AG04449 (cell line): ENCODE data around the gene AFG3L2.
A peak's percentile ranks its signal among the peaks of the same experiment; 100 is the strongest.

ENCODE experiments used
- CTCF ChIA-PET: fragments of 350-600 bp; formaldehyde crosslinking; extraction: SDS; loops from one replicate; lab custom pipeline; 2021; ENCODE audit warnings: antibody characterized with exemption; lab: Yijun Ruan, JAX
- POLR2A ChIA-PET: fragments of 400-600, 350-600 bp; formaldehyde crosslinking; extraction: SDS; loops from one replicate; lab custom pipeline; 2020; ENCODE audit warnings: antibody characterized with exemption, inconsistent platforms; lab: Yijun Ruan, JAX
- DNase-seq: peaks from one replicate; pipeline ENCODE4 v3.0.0-alpha.2; 2010; ENCODE audit warnings: low read depth, low spot score
- H3K4me3 ChIP-seq: 2 replicates; pipeline ENCODE4 v1.5.1; 2011; ENCODE audit warnings: low read depth, mild to moderate bottlenecking, control low read depth, low read length
- CTCF ChIP-seq: IDR thresholded peaks from one replicate; pipeline ENCODE4 v1.5.1; 2011; ENCODE audit warnings: mild to moderate bottlenecking, moderate library complexity, low read length, control low read depth, inconsistent platforms; ENCODE audit not compliant: insufficient read depth; ENCODE audit errors: missing control alignments

Gene AFG3L2

DNA sequence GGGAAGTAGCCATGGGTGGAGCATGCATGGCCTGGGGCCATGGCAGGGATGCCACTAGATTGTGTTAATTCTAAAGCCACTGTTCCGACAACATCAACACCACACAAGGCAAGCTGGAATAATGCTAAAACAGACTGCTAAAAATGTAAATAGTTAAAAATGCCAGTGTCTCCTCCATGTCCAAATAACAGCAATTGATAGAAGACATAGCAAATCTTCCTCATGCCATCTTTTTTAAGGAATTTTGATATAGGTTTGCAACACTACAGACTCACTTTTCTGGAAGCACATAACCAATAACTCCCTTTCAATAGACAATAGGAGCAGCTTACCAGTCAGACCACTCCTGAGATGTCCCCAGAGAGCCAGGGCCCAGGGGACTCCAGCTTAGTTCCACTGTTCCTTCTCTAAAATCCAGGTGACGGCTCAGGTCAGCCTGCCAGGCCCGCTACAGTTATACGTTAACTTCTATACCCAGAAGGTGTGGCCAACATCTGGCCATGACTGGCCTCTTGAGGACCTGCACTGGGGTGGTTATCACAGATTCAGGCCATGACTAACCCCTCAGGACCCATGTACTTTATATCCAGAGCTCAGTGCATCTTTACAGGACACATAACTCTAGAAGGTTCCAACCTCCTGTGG, 48.7 kb downstream of the AFG3L2 start:
- no peak for DNase-seq
- CTCF ChIA-PET = interaction anchor here (0.7 to 4.8 kb wide), 22 partner anchors 8 to 337 kb away, joined by 3 to 79 read pairs (median 6); partner anchors contain the start of gene AFG3L2
- H3K4me3 ChIP-seq = no peak overlapping the region

DNA sequence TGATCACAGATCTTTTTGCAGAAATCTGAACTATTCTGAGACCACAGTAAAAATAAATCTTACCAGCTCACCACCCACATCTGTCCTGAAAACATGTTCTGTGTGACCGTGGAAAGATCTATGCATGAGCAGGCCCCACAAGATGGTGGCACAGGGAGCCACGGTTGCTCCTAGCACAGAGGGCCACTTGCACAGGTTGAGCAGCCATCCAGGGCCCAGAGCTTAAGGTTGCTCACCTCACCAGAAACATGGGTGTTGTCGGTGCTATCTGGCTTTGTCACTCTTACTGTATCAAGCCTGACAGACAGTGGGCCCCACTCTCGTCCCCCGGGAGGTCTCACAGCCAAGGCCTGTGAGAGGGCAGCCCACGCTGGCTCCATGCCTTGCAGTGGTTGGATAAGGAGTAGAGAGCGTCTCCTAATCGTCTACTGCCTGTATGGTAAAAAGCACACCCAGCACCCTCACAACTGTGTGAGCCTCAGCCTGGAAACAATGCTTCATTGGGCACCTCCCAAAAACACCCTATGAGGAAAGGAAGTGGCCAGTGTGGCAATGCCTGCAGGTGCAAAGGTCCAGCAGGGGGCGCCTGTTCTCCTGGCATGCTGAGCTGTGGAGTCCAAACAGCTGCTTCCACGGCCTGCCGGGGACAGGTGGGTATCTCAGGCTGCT, 49.4 kb downstream of the AFG3L2 start:
- no peak overlapping the region for H3K4me3 ChIP-seq
- DNase-seq = peak; percentile 7
- CTCF ChIA-PET = interaction anchor here (0.6 to 4.8 kb wide), 24 partner anchors 8 to 659 kb away, joined by 3 to 79 read pairs (median 4); partner anchors contain the start of gene AFG3L2
- peak; percentile 89 for TF ChIP-seq CTCF
- POLR2A ChIA-PET = interaction anchor here (0.6 to 1.4 kb wide), 6 partner anchors 10 to 60 kb away, joined by 3 to 5 read pairs (median 4); no protein-coding TSS in a partner anchor

More for the DNA sequence above, 48.7 kb downstream of the AFG3L2 start:
- no peak for TF ChIP-seq CTCF
- POLR2A ChIA-PET = interaction anchor here (0.6 to 1.4 kb wide), 7 partner anchors 9 to 663 kb away, joined by 3 to 5 read pairs (median 4); partner anchors contain the start of genes CEP192 and TUBB6

DNA sequence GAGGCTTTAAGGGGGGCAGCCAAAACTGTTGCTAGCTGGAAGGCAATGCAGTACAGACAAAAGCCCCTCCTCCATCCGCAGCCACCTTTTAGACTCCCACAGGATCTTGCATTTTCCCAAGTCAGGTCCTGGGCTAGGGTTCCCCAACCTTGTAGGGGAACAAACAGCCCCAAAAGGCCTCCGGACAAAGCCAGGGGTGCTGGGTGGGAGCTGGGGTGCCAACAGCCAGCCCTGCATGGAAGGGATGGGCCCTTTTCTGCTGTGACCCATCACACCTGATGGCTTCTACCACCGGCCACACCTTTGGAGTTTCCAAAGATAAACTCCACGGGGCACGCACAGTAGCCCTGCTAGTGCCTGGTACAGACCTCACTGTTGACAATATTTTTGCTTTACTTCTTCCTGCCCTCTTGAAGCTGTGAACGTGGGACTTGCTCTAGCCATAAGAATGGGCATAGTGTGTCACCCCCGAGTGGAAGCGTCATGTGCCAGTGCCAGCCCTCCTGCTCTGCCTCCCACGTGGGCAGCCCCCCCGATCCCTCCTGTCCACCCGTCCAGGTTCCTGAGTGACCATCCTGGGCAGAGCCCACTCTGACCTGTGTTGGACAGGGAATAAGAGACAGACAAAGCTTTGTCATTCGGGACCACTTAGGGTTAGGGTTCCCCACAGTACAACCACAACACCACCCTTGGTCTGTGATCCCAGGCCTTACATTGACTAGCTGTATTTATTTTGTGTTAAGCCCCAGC, 50.1 kb downstream of the AFG3L2 start:
- H3K4me3 ChIP-seq = no peak overlapping the region
- CTCF ChIA-PET = interaction anchor here (0.6 to 4.8 kb wide), 15 partner anchors 8 to 659 kb away, joined by 3 to 79 read pairs (median 7); partner anchors contain the start of gene AFG3L2
- DNase-seq = no peak
- POLR2A ChIA-PET = interaction anchor here (1.2 to 1.4 kb wide), 2 partner anchors 11 to 19 kb away, joined by 4 to 5 read pairs; no protein-coding TSS in a partner anchor
- TF ChIP-seq CTCF = no peak

- ChIA-PET CTCF (interaction anchor here (1.5 to 4.8 kb wide), 4 partner anchors 13 to 53 kb away, joined by 3 to 79 read pairs (median 15); no protein-coding TSS in a partner anchor), POLR2A (no interaction called here)
- TF ChIP-seq CTCF = no peak
- H3K4me3 ChIP-seq = no peak overlapping the region
- no peak for DNase-seq
These were observed 51.2 kb downstream of the AFG3L2 start for GRCh38 chr18:12325726-12326245.

DNA sequence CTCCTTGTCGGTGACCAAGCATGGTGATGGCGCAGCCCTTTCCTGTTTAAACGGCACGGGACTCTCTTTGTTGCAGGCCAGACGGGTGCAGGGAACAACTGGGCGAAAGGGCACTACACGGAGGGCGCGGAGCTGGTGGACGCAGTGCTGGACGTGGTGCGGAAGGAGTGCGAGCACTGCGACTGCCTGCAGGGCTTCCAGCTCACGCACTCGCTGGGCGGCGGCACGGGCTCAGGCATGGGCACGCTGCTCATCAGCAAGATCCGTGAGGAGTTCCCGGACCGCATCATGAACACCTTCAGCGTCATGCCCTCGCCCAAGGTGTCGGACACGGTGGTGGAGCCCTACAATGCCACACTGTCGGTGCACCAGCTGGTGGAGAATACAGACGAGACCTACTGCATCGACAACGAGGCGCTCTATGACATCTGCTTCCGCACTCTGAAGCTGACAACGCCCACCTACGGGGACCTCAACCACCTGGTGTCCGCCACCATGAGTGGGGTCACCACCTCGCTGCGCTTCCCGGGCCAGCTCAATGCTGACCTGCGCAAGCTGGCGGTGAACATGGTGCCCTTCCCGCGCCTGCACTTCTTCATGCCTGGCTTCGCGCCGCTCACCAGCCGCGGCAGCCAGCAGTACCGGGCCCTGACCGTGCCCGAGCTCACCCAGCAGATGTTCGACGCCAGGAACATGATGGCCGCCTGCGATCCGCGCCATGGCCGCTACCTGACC, 51.9 kb downstream of the AFG3L2 start:
- H3K4me3 ChIP-seq = no peak overlapping the region
- ChIA-PET CTCF (interaction anchor here (1.2 to 3.9 kb wide), 5 partner anchors 11 to 52 kb away, joined by 3 to 25 read pairs (median 5); no protein-coding TSS in a partner anchor), POLR2A (interaction anchor here (0.6 to 1.6 kb wide), 4 partner anchors 43 to 345 kb away, joined by 3 to 5 read pairs (median 4); no protein-coding TSS in a partner anchor)
- no peak for DNase-seq
- no peak for TF ChIP-seq CTCF
